ENCODE results near the gene TBC1D13. TPM values are rescaled to one million over a fixed set of nuclear protein-coding genes. Genes with fewer than 3 reads are reported as not detected.

TBC1D13 gene
- total and polyA plus RNA-seq, 2 donors from 2014 or later, result 29.0 to 38.5 TPM

GRCh38 chr9:128757602-128758001, 29.5 kb upstream of the TBC1D13 start:
- Histone ChIP-seq H3K27ac (ENCODE audit: low read depth in 2 of 2, low read length in 2 of 2) (no peak overlapping the region), H3K9me3 (ENCODE audit: control insufficient read depth in 2 of 3, insufficient read depth in 1 of 3, low read length in 3 of 3) (no peaks in the 10 kb centered on the region), H3K4me1 (ENCODE audit: control insufficient read depth in 2 of 3, insufficient read depth in 2 of 3, low read depth in 1 of 3, low read length in 3 of 3) (peaks cover 0 to 1% (median 0%) of the 10 kb centered on the region in 3 donors), H3K4me3 (ENCODE audit: low read length in 3 of 3) (no peak overlapping the region), H3K27me3 (ENCODE audit: control insufficient read depth, insufficient read depth, low read length) (no peaks in the 10 kb centered on the region), H3K9ac (ENCODE audit: low read length in 3 of 3) (no peak overlapping the region), H3K36me3 (ENCODE audit: control insufficient read depth in 2 of 3, insufficient read depth in 3 of 3, low read length in 3 of 3) (peaks cover 0 to 18% (median 10%) of the 10 kb centered on the region in 3 donors)
- TF ChIP-seq, protein P1, sequence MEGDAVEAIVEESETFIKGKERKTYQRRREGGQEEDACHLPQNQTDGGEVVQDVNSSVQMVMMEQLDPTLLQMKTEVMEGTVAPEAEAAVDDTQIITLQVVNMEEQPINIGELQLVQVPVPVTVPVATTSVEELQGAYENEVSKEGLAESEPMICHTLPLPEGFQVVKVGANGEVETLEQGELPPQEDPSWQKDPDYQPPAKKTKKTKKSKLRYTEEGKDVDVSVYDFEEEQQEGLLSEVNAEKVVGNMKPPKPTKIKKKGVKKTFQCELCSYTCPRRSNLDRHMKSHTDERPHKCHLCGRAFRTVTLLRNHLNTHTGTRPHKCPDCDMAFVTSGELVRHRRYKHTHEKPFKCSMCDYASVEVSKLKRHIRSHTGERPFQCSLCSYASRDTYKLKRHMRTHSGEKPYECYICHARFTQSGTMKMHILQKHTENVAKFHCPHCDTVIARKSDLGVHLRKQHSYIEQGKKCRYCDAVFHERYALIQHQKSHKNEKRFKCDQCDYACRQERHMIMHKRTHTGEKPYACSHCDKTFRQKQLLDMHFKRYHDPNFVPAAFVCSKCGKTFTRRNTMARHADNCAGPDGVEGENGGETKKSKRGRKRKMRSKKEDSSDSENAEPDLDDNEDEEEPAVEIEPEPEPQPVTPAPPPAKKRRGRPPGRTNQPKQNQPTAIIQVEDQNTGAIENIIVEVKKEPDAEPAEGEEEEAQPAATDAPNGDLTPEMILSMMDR (IDR thresholded peaks at IDR 0.05; ENCODE audit: borderline replicate concordance, extremely low read depth, insufficient read depth), result no peak
- FAIRE-seq, result no peak
- intact Hi-C loops (cut with DNase I), result no loop called here
- DNase-seq, result no peak

GRCh38 chr9:128762671-128763449, 24.2 kb upstream of the TBC1D13 start:
- no peak overlapping the region for H3K4me3 ChIP-seq (ENCODE audit: low read length in 3 of 3)
- TF ChIP-seq, protein P1 (IDR thresholded peaks at IDR 0.05; ENCODE audit: borderline replicate concordance, extremely low read depth, insufficient read depth), result no peak
- peaks cover 0 to 26% (median 20%) of the 10 kb centered on the region in 3 donors for H3K4me1 ChIP-seq (ENCODE audit: control insufficient read depth in 2 of 3, insufficient read depth in 2 of 3, low read depth in 1 of 3, low read length in 3 of 3)
- no peak overlapping the region for H3K9ac ChIP-seq (ENCODE audit: low read length in 3 of 3)
- intact Hi-C loops (cut with DNase I), result no loop called here
- no peaks in the 10 kb centered on the region for H3K27me3 ChIP-seq (ENCODE audit: control insufficient read depth, insufficient read depth, low read length)
- H3K9me3 ChIP-seq (ENCODE audit: control insufficient read depth in 2 of 3, insufficient read depth in 1 of 3, low read length in 3 of 3), result no peaks in the 10 kb centered on the region
- peak overlapping the region; percentile 5 to 15 for H3K27ac ChIP-seq (ENCODE audit: low read depth in 2 of 2, low read length in 2 of 2)
- FAIRE-seq (no peak), DNase-seq (no peak)
- peaks cover 0 to 5% (median 5%) of the 10 kb centered on the region in 3 donors for H3K36me3 ChIP-seq (ENCODE audit: control insufficient read depth in 2 of 3, insufficient read depth in 3 of 3, low read length in 3 of 3)

DNA sequence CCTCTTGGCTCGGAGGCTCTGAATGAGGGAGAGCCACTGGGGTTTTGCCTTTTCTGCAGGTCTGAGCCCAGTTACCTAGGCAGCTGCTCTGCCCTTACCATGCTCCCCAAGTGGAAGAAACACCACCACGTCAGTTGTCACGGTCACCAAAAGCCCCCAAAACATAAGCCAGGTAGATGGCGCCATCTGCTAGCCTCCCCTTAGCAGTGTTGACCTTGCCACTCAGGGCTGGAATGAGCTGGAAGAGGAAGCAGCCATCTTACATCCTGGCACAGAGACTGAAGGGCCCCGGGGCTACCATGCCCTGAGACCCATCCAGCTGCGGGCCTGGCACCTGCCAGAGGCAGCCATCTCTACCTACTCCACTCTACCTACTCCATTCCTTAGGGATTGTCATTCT, 22.7 kb upstream of the TBC1D13 start:
- Histone ChIP-seq H3K9me3 (ENCODE audit: control insufficient read depth in 2 of 3, insufficient read depth in 1 of 3, low read length in 3 of 3) (no peaks in the 10 kb centered on the region), H3K27me3 (ENCODE audit: control insufficient read depth, insufficient read depth, low read length) (no peaks in the 10 kb centered on the region), H3K4me3 (ENCODE audit: low read length in 3 of 3) (no peak overlapping the region), H3K27ac (ENCODE audit: low read depth in 2 of 2, low read length in 2 of 2) (peak overlapping the region in 1 of 2 donors; percentile 64), H3K36me3 (ENCODE audit: control insufficient read depth in 2 of 3, insufficient read depth in 3 of 3, low read length in 3 of 3) (peaks cover 0 to 11% (median 5%) of the 10 kb centered on the region in 3 donors), H3K4me1 (ENCODE audit: control insufficient read depth in 2 of 3, insufficient read depth in 2 of 3, low read depth in 1 of 3, low read length in 3 of 3) (peaks cover 0 to 26% (median 20%) of the 10 kb centered on the region in 3 donors), H3K9ac (ENCODE audit: low read length in 3 of 3) (no peak overlapping the region)
- DNase-seq (no peak), FAIRE-seq (no peak)
- intact Hi-C loops (cut with DNase I), result no loop called here
- TF ChIP-seq, protein P1 (IDR thresholded peaks at IDR 0.05; ENCODE audit: borderline replicate concordance, extremely low read depth, insufficient read depth), result no peak
